GM12878 (cell line): Measurements from ENCODE around the gene EED. TPM values are rescaled to one million over a fixed set of nuclear protein-coding genes. Genes with fewer than 3 reads are reported as not detected.

Source experiments
- ATAC-seq: fragments of 200-7000 bp; cut with Tn5 transposase; 3 replicates; pipeline ENCODE4 v1.9.1; 2020; ENCODE audit warnings: mild to moderate bottlenecking, moderate library complexity
- BruUV-seq: library from RNA; stranded (reverse); fragments of 400-500 nt; replicated peaks from 2 replicates; lab custom pipeline; 2021; lab: Mats Ljungman, UMichigan
- CTCF ChIA-PET: fragments of 300-600 bp; sonication (Branson Sonifier 250); formaldehyde crosslinking; extraction: SDS; loops from one replicate; lab custom pipeline; 2021; ENCODE audit warnings: inconsistent platforms; lab: Yijun Ruan, JAX
- POLR2A ChIA-PET: fragments of 350-600 bp; formaldehyde crosslinking; extraction: SDS; loops from one replicate; lab custom pipeline; 2021; ENCODE audit warnings: inconsistent platforms; lab: Charles Lee
- RAD21 ChIA-PET: fragments of 300-600 bp; sonication (Branson Sonifier 250); formaldehyde crosslinking; loops from one replicate; lab custom pipeline; 2023; ENCODE audit warnings: antibody characterized with exemption; ENCODE audit not compliant: unreplicated experiment; lab: Charles Lee
- SMC1A ChIA-PET: fragments of 300-600 bp; sonication (Branson Sonifier 250); formaldehyde crosslinking; loops from one replicate; lab custom pipeline; 2023; ENCODE audit not compliant: unreplicated experiment, uncharacterized antibody; lab: Charles Lee
- DNase-seq: peaks from one replicate; pipeline ENCODE4 v3.0.0-alpha.2; 2011; ENCODE audit warnings: low read depth, low spot score
- FAIRE-seq: peaks from 3 replicates; lab custom pipeline; 2011; peaks lifted over from hg19 to GRCh38; lab: Jason Lieb, UNC
- H2AFZ ChIP-seq: 2 replicates; pipeline ENCODE4 v1.6.0; 2011; ENCODE audit warnings: low read depth, low read length, control low read depth; ENCODE audit not compliant: control insufficient read depth
- H3K27ac ChIP-seq: 2 replicates; pipeline ENCODE4 v1.5.1; 2011; ENCODE audit warnings: control low read depth; ENCODE audit not compliant: control insufficient read depth, insufficient read depth
- H3K27me3 ChIP-seq, 2 experiments: replicated peaks in 1 of 2; 2 replicates each; pipeline versions ENCODE4 v1.6.0 to v1.6.1; 2011; ENCODE audit warnings: low read length in 1 of 2; ENCODE audit not compliant: control insufficient read depth in 2 of 2, insufficient read depth in 2 of 2
- H3K36me3 ChIP-seq, 2 experiments: 2 replicates each; pipeline ENCODE4 v1.5.1; 2011; ENCODE audit warnings: low read length in 1 of 2; ENCODE audit not compliant: control insufficient read depth in 2 of 2, insufficient read depth in 2 of 2
- H3K4me1 ChIP-seq: 2 replicates; pipeline ENCODE4 v1.6.1; 2011; ENCODE audit warnings: mild to moderate bottlenecking, low read length, moderate library complexity, mixed read lengths; ENCODE audit not compliant: control insufficient read depth, insufficient read depth
- H3K4me2 ChIP-seq: 2 replicates; pipeline ENCODE4 v1.6.0; 2011; ENCODE audit warnings: control low read depth; ENCODE audit not compliant: control insufficient read depth, insufficient read depth
- H3K4me3 ChIP-seq: fragments of 200-600 bp; sonication (generic); 2 replicates; pipeline ENCODE4 v1.5.1; 2016
- H3K79me2 ChIP-seq: 2 replicates; pipeline ENCODE4 v1.6.0; 2011; ENCODE audit warnings: low read length; ENCODE audit not compliant: control insufficient read depth, insufficient read depth
- H3K9ac ChIP-seq: 2 replicates; pipeline ENCODE4 v1.8.0; 2011; ENCODE audit warnings: low read length, control low read depth, mixed read lengths; ENCODE audit not compliant: control insufficient read depth, insufficient read depth
- H3K9me3 ChIP-seq: replicated peaks from 3 replicates; pipeline ENCODE4 v1.5.1; 2011; ENCODE audit warnings: mild to moderate bottlenecking, low read length; ENCODE audit not compliant: control insufficient read depth, insufficient read depth
- H4K20me1 ChIP-seq: 2 replicates; pipeline ENCODE4 v1.6.0; 2011; ENCODE audit not compliant: control insufficient read depth, insufficient read depth
- ATF7 ChIP-seq: fragments of 450-650 bp; IDR thresholded peaks from 2 replicates; pipeline ENCODE4 v1.6.1; 2016; ENCODE audit warnings: low read depth, mild to moderate bottlenecking
- FOXK2 ChIP-seq: fragments of 450-650 bp; IDR thresholded peaks from 2 replicates; pipeline ENCODE4 v1.6.1; 2017; ENCODE audit warnings: mild to moderate bottlenecking, moderate library complexity
- IKZF2 ChIP-seq, 2 experiments: fragments of 450-650 bp; IDR thresholded peaks; 2 replicates each; pipeline ENCODE4 v1.6.1; 2017; ENCODE audit warnings: mild to moderate bottlenecking in 2 of 2, moderate library complexity in 2 of 2
- LARP7 ChIP-seq: fragments of 450-650 bp; IDR thresholded peaks from 2 replicates; pipeline ENCODE4 v1.6.1; 2017; ENCODE audit warnings: mild to moderate bottlenecking
- MEF2B ChIP-seq: fragments of 450-650 bp; IDR thresholded peaks from 2 replicates; pipeline ENCODE4 v1.6.1; 2018; ENCODE audit warnings: mild to moderate bottlenecking, moderate library complexity; ENCODE audit not compliant: partially characterized antibody, poor library complexity, severe bottlenecking
- MXI1 ChIP-seq: fragments of 150-350 bp; IDR thresholded peaks from 2 replicates; pipeline ENCODE4 v1.6.1; 2011; ENCODE audit warnings: low read depth, mild to moderate bottlenecking, inconsistent platforms, low read length, improper control_type of control experiment
- PML ChIP-seq: IDR thresholded peaks from 2 replicates; pipeline ENCODE4 v1.6.1; 2012; ENCODE audit warnings: low read length, inconsistent platforms
- POLR2AphosphoS5 ChIP-seq: IDR thresholded peaks from 2 replicates; pipeline ENCODE4 v1.6.1; 2011; ENCODE audit warnings: mild to moderate bottlenecking, low read length, inconsistent platforms
- POU2F2 ChIP-seq: IDR thresholded peaks from 3 replicates; pipeline ENCODE4 v1.6.1; 2011; ENCODE audit warnings: low read depth, mild to moderate bottlenecking, low read length, borderline replicate concordance
- RUNX3 ChIP-seq: IDR thresholded peaks from 2 replicates; pipeline ENCODE4 v1.6.1; 2012; ENCODE audit warnings: low read length, inconsistent platforms
- TAF1 ChIP-seq: IDR thresholded peaks from 2 replicates; pipeline ENCODE4 v1.6.1; 2011; ENCODE audit warnings: mild to moderate bottlenecking, low read depth, low read length, borderline replicate concordance
- TCF3 ChIP-seq: IDR thresholded peaks from 2 replicates; pipeline ENCODE4 v1.6.1; 2012; ENCODE audit warnings: low read depth, mild to moderate bottlenecking, low read length, borderline replicate concordance; ENCODE audit not compliant: insufficient read depth
- ZNF207 ChIP-seq: fragments of 450-650 bp; IDR thresholded peaks from 2 replicates; pipeline ENCODE4 v1.6.1; 2014; ENCODE audit warnings: antibody characterized with exemption, mild to moderate bottlenecking, borderline replicate concordance
- WGBS: methylation state at CpG from one replicate; pipeline ENCODE4 v1.1.6; 2016; ENCODE audit warnings: low lambda C conversion rate; ENCODE audit not compliant: insufficient replicate concordance, insufficient coverage; ENCODE audit errors: missing lambda C conversion rate; 5-methylcytosine and 5-hydroxymethylcytosine counted together
- in situ Hi-C: fragments of 300-500 bp; cut with MboI; formaldehyde crosslinking; loops from 9 replicates; pipeline ENCODE4 v1.14.3; 2018; ENCODE audit warnings: mixed read lengths
- intact Hi-C: fragments of 100-400 bp; cut with micrococcal nuclease; formaldehyde crosslinking; loops from one replicate; pipeline ENCODE4 v1.14.2; 2022; ENCODE audit not compliant: unreplicated experiment
- polyA plus RNA-seq, 11 experiments: library from polyadenylated mRNA; depleted of rRNA in 4 of 11; unstranded in 6 of 11; stranded (reverse) in 5 of 11; fragments of >200 nt; fragmentation: Nextera tagmentation in 4 of 11; fragmentation: Illumina TruSeq in 1 of 11; extraction: Ambion mirVana in 4 of 11; extraction: Trizol in 1 of 11; gene quantifications; 1 replicate in 1 of 11; 2 replicates in 10 of 11; pipeline versions ENCODE4 v1.2.1 to v1.2.3, GENCODE V29; 2011 to 2016; ENCODE audit warnings: inconsistent platforms in 2 of 11, missing spikeins in 2 of 11, low read depth in 1 of 11
- total RNA-seq, 4 experiments: library from RNA; depleted of rRNA in 3 of 4; stranded (reverse); fragments of >200 nt in 3 of 4; fragmentation: Illumina TruSeq in 1 of 4; extraction: Trizol in 1 of 4; gene quantifications; 2 replicates each; pipeline versions ENCODE4 v1.2.1 to v1.2.3, GENCODE V29; 2013 to 2021
- TF ChIP-seq, protein P1 (sequence below): fragments of 450-650 bp; IDR thresholded peaks from 2 replicates; pipeline ENCODE4 v1.6.1; 2016; ENCODE audit warnings: mild to moderate bottlenecking
- TF ChIP-seq, protein P2 (sequence below): fragments of 450-650 bp; IDR thresholded peaks from 2 replicates; pipeline ENCODE4 v1.6.1; 2017; ENCODE audit warnings: antibody characterized with exemption, mild to moderate bottlenecking, moderate library complexity

EED gene
- total and polyA plus RNA-seq, 10 of the 15 experiments (the other 5 are each of a cell fraction or from before 2014, with no cell fraction given): 41.5 to 140 (median 72.2) TPM

DNA sequence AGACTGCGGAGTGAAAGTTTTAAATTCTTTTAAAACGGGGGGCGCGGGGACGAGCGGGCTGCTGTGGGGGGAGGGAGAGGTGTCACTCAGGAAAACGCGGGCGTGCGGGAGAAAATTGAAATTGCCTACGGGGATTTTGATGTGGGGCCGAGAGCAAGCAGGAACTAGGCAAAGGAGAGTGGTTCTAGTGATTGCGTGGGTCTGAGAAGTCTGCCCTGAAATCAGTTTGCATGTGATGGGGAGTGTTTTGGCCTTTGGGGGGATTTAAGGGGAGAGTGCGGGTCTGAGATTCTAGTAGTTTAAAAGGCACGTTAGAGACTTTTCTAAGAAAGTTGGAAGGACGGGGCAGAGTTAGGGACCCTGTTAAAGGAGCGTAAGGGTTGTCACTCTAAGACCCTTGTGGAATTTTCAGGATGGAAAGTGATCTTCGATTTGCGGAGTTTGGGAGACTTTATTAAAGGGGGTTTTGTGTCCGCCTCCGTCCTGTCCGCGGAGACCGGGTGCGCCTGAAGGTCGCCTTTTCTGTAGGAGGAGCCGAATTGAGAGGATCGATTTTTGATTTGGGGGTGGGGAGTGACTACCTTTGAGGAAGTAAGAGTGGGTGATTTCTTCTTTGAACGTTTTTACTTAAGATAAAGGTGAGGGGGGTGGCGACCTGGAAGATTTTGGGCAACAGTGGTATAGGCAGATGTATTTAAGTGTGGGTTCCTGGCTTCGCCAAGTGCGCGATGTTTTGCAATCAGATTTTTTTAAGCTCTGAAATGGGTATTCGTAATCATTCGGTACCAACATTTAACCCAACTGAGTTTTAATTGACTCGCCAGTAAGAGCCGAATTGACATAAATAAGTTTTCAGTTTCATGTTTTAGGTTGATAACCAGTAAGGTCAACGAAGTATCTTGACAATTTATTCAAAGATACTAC, 1.1 kb downstream of the EED start (continued):
- TF ChIP-seq, protein P1, sequence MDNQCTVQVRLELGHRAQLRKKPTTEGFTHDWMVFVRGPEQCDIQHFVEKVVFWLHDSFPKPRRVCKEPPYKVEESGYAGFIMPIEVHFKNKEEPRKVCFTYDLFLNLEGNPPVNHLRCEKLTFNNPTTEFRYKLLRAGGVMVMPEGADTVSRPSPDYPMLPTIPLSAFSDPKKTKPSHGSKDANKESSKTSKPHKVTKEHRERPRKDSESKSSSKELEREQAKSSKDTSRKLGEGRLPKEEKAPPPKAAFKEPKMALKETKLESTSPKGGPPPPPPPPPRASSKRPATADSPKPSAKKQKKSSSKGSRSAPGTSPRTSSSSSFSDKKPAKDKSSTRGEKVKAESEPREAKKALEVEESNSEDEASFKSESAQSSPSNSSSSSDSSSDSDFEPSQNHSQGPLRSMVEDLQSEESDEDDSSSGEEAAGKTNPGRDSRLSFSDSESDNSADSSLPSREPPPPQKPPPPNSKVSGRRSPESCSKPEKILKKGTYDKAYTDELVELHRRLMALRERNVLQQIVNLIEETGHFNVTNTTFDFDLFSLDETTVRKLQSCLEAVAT: peak; percentile 32; the same call in 1 of the 2 replicates
- TF ChIP-seq IKZF2 (IDR thresholded peaks at IDR 0.05) (no peak), MXI1 (peak; percentile 13; the same call in 1 of the 2 replicates)

DNA sequence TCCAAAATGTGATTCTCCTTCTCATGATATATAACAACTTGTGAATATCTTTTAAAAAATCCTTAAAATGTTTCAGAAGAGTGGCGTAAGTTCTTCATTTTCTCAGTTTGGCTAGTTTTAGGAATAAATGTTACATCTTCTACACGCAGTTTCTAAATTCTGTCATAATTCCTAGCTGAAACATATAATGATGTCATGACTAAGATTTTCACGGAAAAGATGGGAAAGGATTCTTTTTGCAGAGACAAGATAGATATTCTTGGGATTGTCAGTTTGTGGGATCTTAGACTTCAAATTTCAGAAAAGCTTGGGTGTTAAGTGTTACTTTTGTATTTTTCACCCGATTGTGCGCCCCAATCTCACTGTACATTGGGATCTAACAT, 1.7 kb downstream of the EED start:
- ATAC-seq (no peak), FAIRE-seq (no peak), DNase-seq (no peak)
- Histone ChIP-seq H2AFZ (no peak overlapping the region), H3K36me3 (peaks cover 0 to 5% of the 10 kb centered on the region in 2 experiments; a peak in 2 of 4 replicates), H3K4me2 (peak overlapping the region; percentile 78), H3K4me1 (peaks cover 16% of the 10 kb centered on the region), H4K20me1 (no peaks in the 10 kb centered on the region; the same call in 1 of the 2 replicates), H3K9ac (peak overlapping the region; percentile 95), H3K9me3 (no peaks in the 10 kb centered on the region), H3K27me3 (no peaks in the 10 kb centered on the region), H3K79me2 (peaks cover 65% of the 10 kb centered on the region), H3K4me3 (peak overlapping the region; percentile 81), H3K27ac (peak overlapping the region; percentile 98)
- 1% methylated on average over 5 of the region's 5 CpGs for WGBS
- ChIA-PET POLR2A (interaction anchor here (0.8 to 3.1 kb wide), 6 partner anchors 26 to 179 kb away, joined by 3 to 11 read pairs (median 3); no protein-coding TSS in a partner anchor), SMC1A (interaction anchor here (0.7 to 3.7 kb wide), 20 partner anchors 9 to 300 kb away, joined by 3 to 18 read pairs (median 4); partner anchors contain the start of gene PICALM), CTCF (interaction anchor here (0.7 to 1.9 kb wide), 7 partner anchors 17 to 204 kb away, joined by 3 to 7 read pairs (median 5); no protein-coding TSS in a partner anchor), RAD21 (interaction anchor here (0.7 to 2.6 kb wide), 11 partner anchors 9 to 203 kb away, joined by 3 to 10 read pairs (median 3); partner anchors contain the start of gene PICALM)
- in situ Hi-C loops: no loop called here
- intact Hi-C loops: no loop called here
- BruUV-seq: no TSS peak
- TF ChIP-seq, protein P2, sequence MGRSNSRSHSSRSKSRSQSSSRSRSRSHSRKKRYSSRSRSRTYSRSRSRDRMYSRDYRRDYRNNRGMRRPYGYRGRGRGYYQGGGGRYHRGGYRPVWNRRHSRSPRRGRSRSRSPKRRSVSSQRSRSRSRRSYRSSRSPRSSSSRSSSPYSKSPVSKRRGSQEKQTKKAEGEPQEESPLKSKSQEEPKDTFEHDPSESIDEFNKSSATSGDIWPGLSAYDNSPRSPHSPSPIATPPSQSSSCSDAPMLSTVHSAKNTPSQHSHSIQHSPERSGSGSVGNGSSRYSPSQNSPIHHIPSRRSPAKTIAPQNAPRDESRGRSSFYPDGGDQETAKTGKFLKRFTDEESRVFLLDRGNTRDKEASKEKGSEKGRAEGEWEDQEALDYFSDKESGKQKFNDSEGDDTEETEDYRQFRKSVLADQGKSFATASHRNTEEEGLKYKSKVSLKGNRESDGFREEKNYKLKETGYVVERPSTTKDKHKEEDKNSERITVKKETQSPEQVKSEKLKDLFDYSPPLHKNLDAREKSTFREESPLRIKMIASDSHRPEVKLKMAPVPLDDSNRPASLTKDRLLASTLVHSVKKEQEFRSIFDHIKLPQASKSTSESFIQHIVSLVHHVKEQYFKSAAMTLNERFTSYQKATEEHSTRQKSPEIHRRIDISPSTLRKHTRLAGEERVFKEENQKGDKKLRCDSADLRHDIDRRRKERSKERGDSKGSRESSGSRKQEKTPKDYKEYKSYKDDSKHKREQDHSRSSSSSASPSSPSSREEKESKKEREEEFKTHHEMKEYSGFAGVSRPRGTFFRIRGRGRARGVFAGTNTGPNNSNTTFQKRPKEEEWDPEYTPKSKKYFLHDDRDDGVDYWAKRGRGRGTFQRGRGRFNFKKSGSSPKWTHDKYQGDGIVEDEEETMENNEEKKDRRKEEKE: no peak
- TF ChIP-seq RUNX3 (no peak), FOXK2 (no peak), MEF2B (no peak), PML (no peak), ATF7 (peak; percentile 79), LARP7 (no peak), TAF1 (no peak), TCF3 (no peak), ZNF207 (no peak), POLR2AphosphoS5 (no peak), POU2F2 (no peak)
- TF ChIP-seq, protein P1: no peak
